HG03097 (cell line): ENCODE data around the gene DHRS12.
"Not testable (repeated sequence)": the region's sequence is repeated elsewhere in the genome, so short reads cannot be mapped to it uniquely, and the experiment has no call there.

ENCODE experiments used
- ATAC-seq: cut with Tn5 transposase; IDR thresholded peaks from one replicate; pipeline ENCODE4 v1.9.1; 2021; ENCODE audit not compliant: unreplicated experiment, low FRiP score

Gene DHRS12

GRCh38 chr13:51828730-51829567 lies 25.0 kb upstream of the DHRS12 start:
- ATAC-seq: no peak

DNA sequence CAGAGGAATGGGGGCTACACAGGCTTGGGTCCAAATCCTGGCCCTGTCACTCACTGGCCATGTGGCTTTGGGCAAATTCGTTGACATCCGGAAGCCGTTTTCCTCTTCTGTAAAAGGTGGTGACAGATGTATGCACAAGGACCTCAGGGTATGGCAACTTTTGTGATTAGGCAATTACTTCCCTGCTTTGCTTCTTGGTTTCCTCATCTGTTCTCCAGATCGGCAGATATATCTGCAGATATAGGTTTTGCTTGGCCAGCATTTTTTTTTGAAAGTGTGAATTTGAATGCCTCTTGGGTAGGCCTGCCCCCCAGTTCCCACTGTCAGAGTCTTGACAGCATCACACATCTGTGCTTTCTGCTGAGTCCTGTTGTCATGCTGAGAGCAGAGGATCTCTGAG lies 23.3 kb upstream of the DHRS12 start:
- no peak for ATAC-seq

GRCh38 chr13:51826606-51827005 lies 22.6 kb upstream of the DHRS12 start:
- ATAC-seq: no peak

DNA sequence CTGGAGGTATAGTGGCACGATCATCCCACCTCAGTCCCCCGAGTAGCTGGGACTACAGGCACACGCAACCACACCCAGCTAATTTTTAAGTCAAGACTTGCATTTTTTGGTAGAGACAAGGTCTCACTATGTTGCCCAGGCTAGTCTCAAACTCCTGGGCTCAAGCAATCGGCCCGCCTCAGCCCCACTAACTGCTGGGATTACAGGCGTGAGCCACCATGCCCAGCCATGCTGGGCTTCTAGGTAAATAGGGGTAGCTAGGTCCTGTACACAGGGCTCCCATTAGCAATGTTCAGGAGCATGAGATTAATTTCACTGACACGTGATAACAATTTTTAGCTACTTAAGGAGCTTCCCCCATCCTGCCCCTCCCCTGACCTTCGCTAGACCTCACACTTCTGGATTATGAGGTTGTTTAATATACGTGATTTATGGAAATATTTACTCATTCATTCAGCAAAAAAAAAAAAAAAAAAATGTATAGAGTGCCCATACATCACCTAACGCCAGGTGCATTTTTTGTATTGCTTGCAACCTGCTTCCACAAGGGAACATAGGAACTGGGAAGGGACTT lies 21.8 kb upstream of the DHRS12 start:
- no peak for ATAC-seq

GRCh38 chr13:51825165-51825592 lies 21.2 kb upstream of the DHRS12 start:
- no peak for ATAC-seq

DNA sequence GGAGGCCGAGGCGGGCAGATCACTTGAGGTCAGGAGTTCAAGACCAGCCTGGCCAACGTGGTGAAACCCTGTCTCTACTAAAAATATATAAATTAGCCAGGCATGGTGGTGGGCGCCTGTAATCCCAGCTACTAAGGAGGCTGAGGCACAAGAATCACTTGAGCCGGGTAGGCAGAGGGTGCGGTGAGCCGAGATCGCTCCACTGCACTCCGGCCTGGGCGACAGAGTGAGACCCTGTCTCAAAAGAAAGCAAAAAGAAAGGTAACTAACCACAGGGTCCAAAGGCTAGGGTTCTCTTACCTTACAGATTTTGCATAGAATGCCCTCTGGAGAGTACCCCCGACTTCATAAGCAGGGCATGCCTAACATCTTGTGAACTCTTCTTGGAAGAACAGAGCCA lies 20.7 kb upstream of the DHRS12 start:
- not testable (repeated sequence) for ATAC-seq

GRCh38 chr13:51823863-51824262 lies 19.9 kb upstream of the DHRS12 start:
- no peak for ATAC-seq

- ATAC-seq: no peak
Observed at GRCh38 chr13:51823359-51823758, 19.4 kb upstream of the DHRS12 start.

DNA sequence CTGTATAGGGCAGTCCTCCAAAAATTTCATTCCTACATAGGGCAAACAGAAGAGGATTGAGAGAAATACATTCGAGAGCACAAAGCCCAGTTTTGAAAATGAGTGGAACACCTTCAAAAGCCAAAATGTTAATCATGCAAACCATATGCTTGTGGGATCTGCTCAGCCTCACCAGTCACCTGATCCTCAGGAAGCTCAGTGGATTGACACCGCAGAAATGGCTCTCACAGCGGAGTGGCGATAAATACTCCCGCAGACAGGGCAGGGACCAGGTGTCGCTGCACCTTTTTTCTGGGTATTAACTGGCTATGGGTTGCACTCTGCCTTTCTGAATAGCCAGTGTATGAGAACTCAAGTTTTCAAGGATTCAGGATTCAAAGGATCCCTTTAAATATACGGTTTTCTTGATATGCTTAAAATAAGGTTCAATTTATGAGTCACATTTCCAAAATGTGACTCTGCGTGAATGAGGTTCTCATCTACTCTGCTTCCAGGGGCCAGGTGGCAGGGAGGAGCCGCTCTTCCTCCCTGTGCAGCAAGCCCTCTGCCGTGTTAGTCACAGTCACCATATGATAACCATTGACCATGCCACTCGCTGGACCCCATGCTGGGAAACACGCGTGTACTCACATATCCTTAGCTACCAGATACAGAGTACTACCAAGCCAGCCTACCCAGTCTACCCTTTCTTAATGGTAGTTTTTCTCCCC lies 18.3 kb upstream of the DHRS12 start:
- no peak for ATAC-seq

- no peak for ATAC-seq
Observed at GRCh38 chr13:51821606-51822005, 17.6 kb upstream of the DHRS12 start.

- no peak for ATAC-seq
Observed at GRCh38 chr13:51820016-51820597, 16.1 kb upstream of the DHRS12 start.

DNA sequence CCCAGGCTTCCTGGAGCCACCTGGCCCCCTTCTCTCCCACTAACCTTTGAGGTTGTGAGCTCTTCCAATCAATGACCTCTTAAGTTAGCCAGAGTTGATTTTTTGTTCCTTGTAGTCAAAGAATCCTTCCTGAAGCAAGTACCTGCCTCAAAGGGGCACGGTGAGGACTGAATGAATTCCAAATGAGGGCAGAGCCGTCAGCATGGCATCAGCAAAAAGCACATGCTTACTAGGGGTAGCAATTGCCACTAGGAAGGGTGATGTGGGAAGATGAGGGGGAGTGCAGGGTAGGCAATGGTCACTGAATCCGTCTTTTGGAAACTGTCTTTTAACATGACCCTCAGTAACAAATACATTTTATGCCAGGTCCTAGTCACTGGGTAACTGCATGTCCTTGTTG lies 15.6 kb upstream of the DHRS12 start:
- no peak for ATAC-seq

DNA sequence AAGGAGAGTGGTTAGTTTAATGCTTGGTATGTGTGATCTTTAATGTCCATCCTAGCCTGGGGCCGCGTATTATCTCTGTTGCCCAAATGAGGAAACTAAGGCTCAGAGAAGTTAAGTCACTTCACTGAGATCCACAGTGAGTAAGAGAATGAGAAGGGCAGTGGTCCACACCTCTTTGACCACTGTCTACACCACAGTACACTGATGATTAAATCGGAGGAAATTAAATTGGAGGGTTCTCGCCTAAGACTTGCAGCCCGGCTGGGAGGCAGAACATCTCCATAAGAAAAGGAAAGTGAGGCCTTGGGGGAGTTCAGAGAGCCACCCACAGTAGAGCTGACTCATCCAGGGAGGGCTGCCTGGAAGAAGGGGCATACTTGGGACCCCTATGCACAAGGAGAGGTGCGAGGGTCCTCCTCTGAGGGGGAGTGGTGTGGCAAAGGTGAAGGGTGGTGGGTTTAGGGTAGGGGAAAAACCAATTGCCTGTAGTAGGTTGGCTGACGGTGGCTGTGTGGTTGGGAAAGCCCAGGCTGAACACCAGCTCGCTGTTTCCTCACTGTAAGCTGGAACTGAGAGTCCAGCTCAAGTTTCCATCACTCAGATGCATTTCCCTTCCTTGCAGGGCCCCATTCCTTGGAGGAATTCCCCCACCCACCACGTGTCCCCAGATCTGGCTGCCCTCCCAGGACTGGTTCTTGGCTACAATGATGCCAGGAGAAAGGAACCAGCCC lies 15.0 kb upstream of the DHRS12 start:
- no peak for ATAC-seq

DNA sequence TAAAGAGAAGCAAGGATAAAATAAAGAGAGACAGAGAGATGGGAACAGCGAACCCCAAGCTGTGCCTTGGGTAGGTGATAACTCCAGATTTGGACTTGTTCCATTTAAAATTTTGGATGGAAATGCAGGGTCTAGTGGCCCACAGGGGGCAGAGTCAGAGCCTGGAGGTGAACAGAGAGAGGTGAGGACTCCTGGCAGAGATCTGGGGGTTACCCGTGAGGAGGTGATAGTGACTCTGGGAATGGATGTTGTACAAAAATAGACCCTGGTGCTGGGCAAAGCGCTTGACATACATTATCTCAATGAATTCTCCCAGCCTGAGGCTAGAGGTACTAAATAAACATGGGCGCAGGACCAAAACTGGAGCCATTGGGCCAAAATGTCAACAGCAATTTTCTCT lies 14.3 kb upstream of the DHRS12 start:
- no peak for ATAC-seq

DNA sequence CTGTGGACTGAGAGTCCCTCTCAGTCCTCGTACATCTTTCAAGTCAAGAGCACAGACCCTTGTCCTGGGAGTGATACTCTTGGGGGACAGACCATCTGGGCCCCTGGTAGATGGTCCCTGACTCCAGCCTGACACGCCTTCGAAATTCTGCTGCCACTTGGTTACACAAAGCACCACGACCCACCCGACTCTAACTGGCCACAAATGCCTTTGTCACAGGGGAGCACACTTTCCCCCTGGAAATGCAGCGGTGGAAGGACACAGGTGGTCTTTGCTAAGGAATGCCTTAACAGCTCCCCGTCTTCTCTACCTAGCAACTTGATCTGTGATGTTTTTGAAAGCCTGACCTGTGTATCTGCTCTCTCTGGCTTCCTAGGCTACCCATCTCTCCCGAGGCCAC lies 13.8 kb upstream of the DHRS12 start:
- ATAC-seq: no peak

- no peak for ATAC-seq
Observed at GRCh38 chr13:51816604-51817249, 12.8 kb upstream of the DHRS12 start.

DNA sequence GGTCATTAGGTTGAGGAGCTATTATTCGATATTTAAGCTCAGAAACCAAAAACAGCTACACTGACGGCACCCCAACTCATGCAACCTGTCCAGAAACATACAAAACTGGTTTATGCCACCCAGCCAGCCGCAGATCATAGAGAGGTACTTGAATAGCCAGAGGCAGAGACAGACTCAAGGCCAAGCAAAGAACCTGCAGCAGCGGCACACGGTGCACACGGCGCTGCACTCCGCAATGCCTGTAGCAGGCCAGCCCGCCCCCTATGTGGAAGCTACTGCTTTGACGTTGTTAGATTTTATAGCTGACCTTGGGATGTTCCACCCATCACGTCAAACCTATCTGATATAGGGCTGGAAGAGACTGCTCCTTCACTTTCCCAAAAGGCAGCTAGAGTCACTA lies 11.9 kb upstream of the DHRS12 start:
- ATAC-seq: no peak

DNA sequence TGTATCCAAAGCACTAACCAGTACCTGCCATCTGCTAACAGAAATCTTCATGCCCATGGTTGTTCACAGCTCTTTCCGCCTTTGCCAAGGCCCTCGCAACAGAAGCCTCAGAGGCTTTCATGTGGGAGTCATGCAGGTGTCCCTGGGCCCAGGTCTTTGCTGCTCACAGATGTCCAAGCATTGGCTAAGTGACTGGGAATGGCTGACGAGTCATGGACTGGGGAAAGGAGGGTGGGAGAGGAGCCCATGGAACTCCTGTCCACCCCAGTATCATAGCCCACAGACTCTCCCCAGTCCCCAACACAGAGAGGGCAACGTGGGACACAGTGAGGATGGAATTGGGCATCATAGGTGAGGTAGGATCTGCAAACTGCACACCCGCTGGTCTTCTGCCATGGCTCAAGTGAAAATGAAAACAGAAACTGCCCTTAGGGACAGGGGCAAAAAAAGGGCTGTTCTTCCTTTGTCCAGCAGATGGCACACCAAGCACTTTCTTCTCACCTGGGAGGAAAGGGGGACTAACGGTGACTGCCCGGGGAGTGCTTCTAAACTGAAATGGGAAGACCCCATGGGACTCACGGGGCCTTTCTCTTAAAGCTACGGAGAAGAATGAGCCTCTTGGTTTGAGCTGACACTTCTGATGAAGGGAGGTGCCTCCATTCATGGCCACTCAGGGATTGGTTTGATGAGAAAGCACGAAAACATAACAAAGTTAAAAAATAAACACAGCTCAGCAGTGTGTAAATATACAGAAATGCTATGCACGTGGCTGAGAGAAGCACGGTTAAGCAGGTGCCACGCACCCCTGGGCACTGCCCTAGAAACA lies 11.1 kb upstream of the DHRS12 start:
- ATAC-seq: peak; percentile 61

DNA sequence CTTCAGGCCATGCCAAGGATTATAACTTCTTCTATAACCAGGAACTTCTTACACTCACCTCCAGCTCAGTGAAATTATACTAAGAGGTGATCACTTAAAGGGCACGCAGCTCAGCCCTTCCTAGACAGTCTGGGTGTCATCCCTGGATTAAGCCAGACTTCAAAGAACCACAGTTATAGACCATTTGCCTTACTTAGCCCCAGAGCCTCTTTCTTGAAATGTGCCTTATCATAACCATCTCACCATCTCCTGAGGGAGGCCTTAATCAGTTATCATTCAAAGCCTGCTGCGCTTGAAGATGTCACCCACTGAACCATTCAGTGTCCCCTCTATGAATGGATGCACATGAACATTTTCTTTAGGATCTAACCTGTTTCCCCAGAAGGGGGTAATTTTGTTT lies 10.1 kb upstream of the DHRS12 start:
- no peak for ATAC-seq
